ENCODE data around the gene RAPGEF5.

GRCh38 chr7:22248111-22248809 lies 108.7 kb downstream of the RAPGEF5 start:
- TF ChIP-seq CTCF (conservative IDR thresholded peaks at IDR 0.05 in 1 of 2, IDR thresholded peaks at IDR 0.05 in 1 of 2; ENCODE audit: extremely low read depth in 1 of 2, insufficient read depth in 1 of 2, low read depth in 1 of 2, low read length in 2 of 2) (no peak), EZH2 (IDR thresholded peaks at IDR 0.05; ENCODE audit: borderline replicate concordance, low read length) (no peak)
